Activated T-cell treated with anti-CD3 and anti-CD28 coated beads, Interleukin-2, amount 50 U/mL, for 72 hours (primary cell): ENCODE measurements around the gene LRRC7. TPM values are rescaled to one million over a fixed set of nuclear protein-coding genes. Genes with fewer than 3 reads are reported as not detected.
"Not testable (repeated sequence)": the region's sequence is repeated elsewhere in the genome, so short reads cannot be mapped to it uniquely, and the experiment has no call there.

Experiments used
- ATAC-seq, 2 donors: fragments of 150-1000 bp; cut with Tn5 transposase; replicated peaks in 1 of 2; 2 replicates each; pipeline ENCODE4 v1.10.0; 2021; ENCODE audit warnings: moderate library complexity in 2 of 2, mild to moderate bottlenecking in 1 of 2
- DNase-seq, 2 donors: peaks; one replicate each; pipeline ENCODE4 v3.0.0; 2021 to 2022; ENCODE audit warnings: mixed read lengths in 1 of 2
- H3K27ac Mint-ChIP-seq: one replicate; pipeline ENCODE4 v1.8.0; 2022; ENCODE audit warnings: mild to moderate bottlenecking, moderate library complexity, mixed read lengths
- H3K27me3 Mint-ChIP-seq: one replicate; pipeline ENCODE4 v1.8.0; 2022; ENCODE audit warnings: low read depth, mixed read lengths
- H3K36me3 Mint-ChIP-seq, 2 donors: one replicate each; pipeline ENCODE4 v1.8.0; 2022; ENCODE audit warnings: mixed read lengths in 2 of 2, mild to moderate bottlenecking in 1 of 2; ENCODE audit not compliant: insufficient read depth in 2 of 2
- H3K4me1 Mint-ChIP-seq: one replicate; pipeline ENCODE4 v1.8.0; 2022; ENCODE audit warnings: low read depth, mixed read lengths
- H3K4me3 Mint-ChIP-seq, 2 donors: one replicate each; pipeline ENCODE4 v1.8.0; 2022; ENCODE audit warnings: mild to moderate bottlenecking in 2 of 2, mixed read lengths in 2 of 2, moderate library complexity in 2 of 2
- H3K9me3 Mint-ChIP-seq, 2 donors: one replicate each; pipeline ENCODE4 v1.8.0; 2022; ENCODE audit warnings: mixed read lengths in 2 of 2
- total RNA-seq, 2 donors: library from RNA; stranded (reverse); gene quantifications; one replicate each; pipeline ENCODE4 v1.2.3, GENCODE V29; 2022

LRRC7 gene
- total RNA-seq, 2 donors from 2014 or later, result 0.22 TPM; not detected in 1

GRCh38 chr1:69717834-69718233 lies 150.1 kb downstream of the LRRC7 start:
- H3K4me3 Mint-ChIP-seq, H3K9me3 Mint-ChIP-seq, H3K36me3 Mint-ChIP-seq, H3K27me3 Mint-ChIP-seq, H3K4me1 Mint-ChIP-seq, H3K27ac Mint-ChIP-seq, DNase-seq, ATAC-seq: not testable (repeated sequence)

DNA sequence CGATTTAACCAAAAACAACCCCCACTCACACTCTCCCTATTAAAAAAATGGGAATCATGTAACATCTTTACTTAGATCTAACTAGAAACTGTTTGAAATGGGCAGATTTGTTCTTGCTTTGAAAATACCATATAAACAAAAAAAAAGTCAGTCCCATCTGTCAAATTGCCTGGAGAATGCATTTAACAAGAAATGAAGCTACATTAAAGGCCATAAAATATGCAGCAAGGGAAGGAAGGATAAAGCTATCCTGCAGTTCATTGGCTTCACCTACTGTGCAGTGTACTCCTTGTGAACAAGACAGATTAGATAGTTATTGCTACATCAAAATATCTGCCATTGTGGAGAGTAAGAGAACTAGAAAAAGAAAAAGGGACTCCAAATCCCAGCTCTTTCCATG lies 160.5 kb downstream of the LRRC7 start:
- no peak overlapping the region for H3K27ac Mint-ChIP-seq
- ATAC-seq, result no peak
- DNase-seq, result no peak
- peaks cover 2% of the 10 kb centered on the region in 2 donors for H3K36me3 Mint-ChIP-seq
- H3K9me3 Mint-ChIP-seq, result peaks cover 9 to 14% of the 10 kb centered on the region in 2 donors
- no peaks in the 10 kb centered on the region for H3K27me3 Mint-ChIP-seq
- no peaks in the 10 kb centered on the region for H3K4me1 Mint-ChIP-seq
- no peak overlapping the region for H3K4me3 Mint-ChIP-seq

GRCh38 chr1:69733061-69733460 lies 165.3 kb downstream of the LRRC7 start:
- Mint-ChIP-seq H3K27ac (no peak overlapping the region), H3K36me3 (peaks cover 2 to 3% of the 10 kb centered on the region in 2 donors), H3K4me1 (no peaks in the 10 kb centered on the region), H3K27me3 (no peaks in the 10 kb centered on the region), H3K4me3 (no peak overlapping the region), H3K9me3 (peaks cover 6 to 12% of the 10 kb centered on the region in 2 donors)
- ATAC-seq, result no peak
- no peak for DNase-seq

DNA sequence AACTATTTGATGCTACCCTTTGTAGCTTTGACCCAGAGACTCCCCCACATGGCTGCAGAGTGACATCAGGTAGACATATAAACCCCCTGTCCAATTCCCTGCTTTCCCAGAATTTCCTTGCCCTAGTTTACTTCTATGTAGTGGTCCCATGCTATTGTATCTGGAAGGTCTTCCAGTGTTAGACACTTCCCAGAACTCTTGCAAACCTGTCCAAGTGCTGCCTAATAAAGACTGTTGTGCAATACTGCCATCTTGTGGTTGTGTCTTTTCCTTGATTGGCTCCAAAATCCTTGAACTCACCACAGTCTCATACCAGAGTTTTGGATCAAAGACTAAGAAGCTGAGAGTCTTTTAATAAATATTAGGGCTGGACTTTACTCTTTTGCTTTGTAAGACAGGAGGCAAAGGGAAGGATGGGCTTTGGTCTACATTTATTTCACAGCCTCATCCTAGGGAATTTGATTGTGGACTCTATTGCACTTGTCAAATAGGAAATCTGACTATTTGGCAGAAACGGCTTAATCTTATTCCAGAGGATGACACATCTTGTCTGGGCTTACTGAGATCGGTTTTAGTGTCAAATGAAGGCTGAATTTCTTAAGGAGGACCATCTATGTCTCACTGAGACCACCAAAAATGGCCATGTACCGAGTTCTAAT lies 169.9 kb downstream of the LRRC7 start:
- H3K9me3 Mint-ChIP-seq, result peaks cover 0 to 2% of the 10 kb centered on the region in 2 donors
- peaks cover 0 to 1% of the 10 kb centered on the region in 2 donors for H3K36me3 Mint-ChIP-seq
- DNase-seq, result peak in 1 of 2 donors; percentile 10
- H3K27ac Mint-ChIP-seq, result no peak overlapping the region
- H3K4me1 Mint-ChIP-seq, result no peaks in the 10 kb centered on the region
- no peak for ATAC-seq
- no peaks in the 10 kb centered on the region for H3K27me3 Mint-ChIP-seq
- no peak overlapping the region for H3K4me3 Mint-ChIP-seq

GRCh38 chr1:69738458-69739250 lies 170.9 kb downstream of the LRRC7 start:
- Mint-ChIP-seq H3K9me3 (peaks cover 0 to 2% of the 10 kb centered on the region in 2 donors), H3K36me3 (peaks cover 0 to 1% of the 10 kb centered on the region in 2 donors), H3K4me1 (no peaks in the 10 kb centered on the region), H3K27me3 (no peaks in the 10 kb centered on the region), H3K4me3 (no peak overlapping the region), H3K27ac (no peak overlapping the region)
- ATAC-seq (no peak), DNase-seq (no peak)

DNA sequence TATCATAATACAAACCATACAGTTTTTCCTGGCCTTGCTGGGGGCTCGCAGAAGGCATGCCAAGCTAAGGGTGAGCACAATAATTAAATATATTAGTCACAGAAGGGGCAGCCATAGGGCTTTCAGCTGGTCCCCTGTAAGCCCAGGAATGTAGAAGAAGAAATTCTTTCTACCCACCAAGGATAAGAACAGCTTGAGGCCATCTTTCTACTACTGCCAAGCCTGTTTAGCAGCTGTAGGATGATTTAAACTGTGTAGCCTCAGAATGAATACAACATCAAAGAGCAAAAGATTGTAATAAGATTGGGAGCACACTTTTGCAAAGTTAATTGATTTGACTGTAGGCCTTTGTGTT lies 171.5 kb downstream of the LRRC7 start:
- no peaks in the 10 kb centered on the region for H3K27me3 Mint-ChIP-seq
- DNase-seq, result no peak
- no peak overlapping the region for H3K27ac Mint-ChIP-seq
- H3K4me1 Mint-ChIP-seq, result no peaks in the 10 kb centered on the region
- no peak overlapping the region for H3K4me3 Mint-ChIP-seq
- H3K9me3 Mint-ChIP-seq, result peaks cover 0 to 2% of the 10 kb centered on the region in 2 donors
- no peak for ATAC-seq
- H3K36me3 Mint-ChIP-seq, result peaks cover 0 to 1% of the 10 kb centered on the region in 2 donors

GRCh38 chr1:69743146-69743545 lies 175.4 kb downstream of the LRRC7 start:
- DNase-seq, result no peak
- Mint-ChIP-seq H3K27me3 (no peaks in the 10 kb centered on the region), H3K4me3 (no peak overlapping the region), H3K4me1 (no peaks in the 10 kb centered on the region), H3K27ac (no peak overlapping the region), H3K9me3 (peaks cover 0 to 1% of the 10 kb centered on the region in 2 donors), H3K36me3 (no peaks in the 10 kb centered on the region)
- no peak for ATAC-seq

DNA sequence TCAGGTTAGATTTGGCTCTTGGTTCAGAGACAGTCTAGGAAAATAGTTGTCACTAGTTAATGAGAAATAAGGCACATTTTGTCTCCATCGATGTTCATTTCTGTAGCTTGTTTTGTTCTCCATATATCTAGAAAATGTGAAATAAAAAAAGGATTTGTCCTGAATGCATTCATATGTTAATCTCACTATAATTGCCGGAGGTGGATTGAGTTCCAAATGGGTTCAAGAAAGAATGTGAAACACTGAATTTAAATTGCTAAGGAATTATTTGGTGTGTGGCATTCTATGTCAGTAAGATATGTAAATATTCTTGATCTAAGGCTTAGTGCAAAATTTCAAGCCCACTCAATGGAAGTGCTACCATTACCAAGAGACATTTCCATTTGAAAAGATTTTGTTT lies 176.7 kb downstream of the LRRC7 start:
- no peak for DNase-seq

DNA sequence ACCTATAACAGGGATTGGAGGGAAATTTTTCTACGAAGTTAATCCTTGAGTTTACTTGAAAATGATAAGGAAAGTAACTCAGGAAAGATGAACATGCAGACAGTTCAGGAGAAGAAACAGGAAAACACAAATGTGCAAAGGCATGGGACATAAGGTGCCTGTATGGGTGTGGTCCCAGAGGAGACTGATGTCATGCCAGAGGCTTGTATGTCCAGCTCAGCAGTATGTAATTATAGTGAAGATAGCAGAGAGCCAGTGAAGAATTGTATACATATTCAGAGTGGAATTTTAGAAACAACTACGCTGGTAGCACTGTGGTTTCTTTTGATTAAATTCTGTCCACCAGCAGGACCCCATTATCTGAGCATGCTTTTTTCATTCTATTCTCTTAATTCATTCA lies 179.5 kb downstream of the LRRC7 start:
- ATAC-seq (no peak), DNase-seq (no peak)
- Mint-ChIP-seq H3K9me3 (peaks cover 0 to 1% of the 10 kb centered on the region in 2 donors), H3K4me3 (no peak overlapping the region), H3K27ac (no peak overlapping the region), H3K27me3 (no peaks in the 10 kb centered on the region), H3K4me1 (no peaks in the 10 kb centered on the region), H3K36me3 (no peaks in the 10 kb centered on the region)

More for the DNA sequence above, 176.7 kb downstream of the LRRC7 start:
- Mint-ChIP-seq H3K4me1 (no peaks in the 10 kb centered on the region), H3K27ac (no peak overlapping the region), H3K36me3 (no peaks in the 10 kb centered on the region), H3K4me3 (no peak overlapping the region), H3K9me3 (peaks cover 0 to 1% of the 10 kb centered on the region in 2 donors), H3K27me3 (no peaks in the 10 kb centered on the region)
- no peak for ATAC-seq

DNA sequence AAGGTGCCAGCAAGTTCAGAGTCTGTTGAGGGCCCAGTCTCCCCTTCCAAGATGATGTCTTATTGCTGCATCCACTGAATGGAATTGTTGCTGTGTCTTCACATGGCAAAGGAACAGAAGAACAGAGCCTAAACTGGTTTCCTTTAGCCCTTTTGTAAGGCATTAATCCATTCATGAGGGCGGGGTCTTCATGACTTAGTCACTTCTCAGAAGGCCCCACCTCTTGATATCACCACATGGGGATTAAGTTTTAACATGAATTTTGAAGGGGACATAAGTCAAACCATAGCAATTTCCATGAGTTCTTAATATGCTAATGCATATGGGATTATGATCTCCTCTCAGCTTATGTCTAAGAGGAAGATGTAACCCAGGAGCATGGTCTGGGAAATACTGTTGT lies 182.9 kb downstream of the LRRC7 start:
- Mint-ChIP-seq H3K27ac (no peak overlapping the region), H3K36me3 (no peaks in the 10 kb centered on the region), H3K4me3 (no peak overlapping the region), H3K4me1 (no peaks in the 10 kb centered on the region), H3K27me3 (no peaks in the 10 kb centered on the region), H3K9me3 (peaks cover 3 to 6% of the 10 kb centered on the region in 2 donors)
- no peak for DNase-seq
- ATAC-seq, result no peak

- DNase-seq (no peak), ATAC-seq (no peak)
- Mint-ChIP-seq H3K4me1 (no peaks in the 10 kb centered on the region), H3K4me3 (no peak overlapping the region), H3K36me3 (peaks cover 0 to 3% of the 10 kb centered on the region in 2 donors), H3K27me3 (no peaks in the 10 kb centered on the region), H3K9me3 (peaks cover 5 to 8% of the 10 kb centered on the region in 2 donors), H3K27ac (no peak overlapping the region)
These were observed 185.1 kb downstream of the LRRC7 start for GRCh38 chr1:69752831-69753230.

DNA sequence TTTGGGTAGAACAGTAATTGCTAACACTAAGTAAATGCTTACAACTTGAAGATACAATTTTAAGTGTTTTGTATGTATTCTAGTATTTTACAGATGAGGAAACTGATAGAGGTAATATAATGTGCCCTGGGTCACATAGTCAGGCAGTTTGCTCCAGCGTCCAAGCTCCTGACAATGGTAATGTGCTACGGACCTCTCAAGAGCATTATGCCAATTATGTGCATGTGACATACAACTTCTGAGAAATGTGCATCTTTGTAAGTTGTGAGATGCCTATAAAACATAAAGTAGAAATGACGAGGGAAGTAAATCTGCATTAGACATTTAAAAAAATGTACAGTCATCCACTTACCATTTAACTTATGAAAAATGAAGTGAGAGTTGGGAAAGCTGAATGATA lies 186.8 kb downstream of the LRRC7 start:
- Mint-ChIP-seq H3K36me3 (peaks cover 0 to 3% of the 10 kb centered on the region in 2 donors), H3K4me1 (no peaks in the 10 kb centered on the region), H3K4me3 (no peak overlapping the region), H3K27me3 (no peaks in the 10 kb centered on the region), H3K9me3 (peaks cover 5 to 8% of the 10 kb centered on the region in 2 donors), H3K27ac (no peak overlapping the region)
- no peak for ATAC-seq
- no peak for DNase-seq

- DNase-seq (no peak), ATAC-seq (no peak)
- H3K4me1 Mint-ChIP-seq, result no peaks in the 10 kb centered on the region
- H3K27ac Mint-ChIP-seq, result no peak overlapping the region
- no peak overlapping the region for H3K4me3 Mint-ChIP-seq
- no peaks in the 10 kb centered on the region for H3K27me3 Mint-ChIP-seq
- peaks cover 0 to 3% of the 10 kb centered on the region in 2 donors for H3K36me3 Mint-ChIP-seq
- H3K9me3 Mint-ChIP-seq, result peaks cover 5 to 8% of the 10 kb centered on the region in 2 donors
These were observed 187.9 kb downstream of the LRRC7 start for GRCh38 chr1:69755647-69756046.
